Progenitor cell of endocrine pancreas (in vitro differentiated cells): ENCODE measurements around the gene LZIC. TPM values are rescaled to one million over a fixed set of nuclear protein-coding genes. Genes with fewer than 3 reads are reported as not detected.

Source experiments
- DNase-seq: peaks from one replicate; pipeline ENCODE4 v3.0.0; 2021; ENCODE audit warnings: low spot score; ENCODE audit not compliant: unreplicated experiment
- H3K27ac Mint-ChIP-seq: 2 replicates; pipeline ENCODE4 v1.8.0; 2021; ENCODE audit warnings: mild to moderate bottlenecking, moderate library complexity, mixed read lengths
- H3K27me3 Mint-ChIP-seq: 2 replicates; pipeline ENCODE4 v1.8.0; 2021; ENCODE audit warnings: mixed read lengths
- H3K36me3 Mint-ChIP-seq: 2 replicates; pipeline ENCODE4 v1.8.0; 2022; ENCODE audit warnings: mixed read lengths; ENCODE audit not compliant: insufficient read depth
- H3K4me1 Mint-ChIP-seq: 2 replicates; pipeline ENCODE4 v1.8.0; 2021; ENCODE audit warnings: low read depth, mixed read lengths
- H3K4me3 Mint-ChIP-seq: 2 replicates; pipeline ENCODE4 v1.8.0; 2021; ENCODE audit warnings: low read depth, mild to moderate bottlenecking, moderate library complexity, mixed read lengths
- H3K9me3 Mint-ChIP-seq: 2 replicates; pipeline ENCODE4 v1.8.0; 2021; ENCODE audit warnings: low read depth, mixed read lengths
- CTCF ChIP-seq: fragments of 200-600 bp; sonication (generic); IDR thresholded peaks from one replicate; pipeline ENCODE4 v1.5.0; 2021; ENCODE audit warnings: antibody characterized with exemption, mild to moderate bottlenecking; ENCODE audit not compliant: unreplicated experiment
- total RNA-seq: library from RNA; stranded (reverse); gene quantifications from 2 replicates; pipeline ENCODE4 v1.2.1, GENCODE V29; 2021

The LZIC gene
- total RNA-seq, 1 donor from 2014 or later, result 37.0 TPM

GRCh38 chr1:9984253-9984652 lies 41.1 kb upstream of the LZIC start:
- Mint-ChIP-seq H3K9me3 (no peaks in the 10 kb centered on the region), H3K4me1 (peaks cover 13% of the 10 kb centered on the region), H3K27me3 (no peaks in the 10 kb centered on the region), H3K4me3 (no peak overlapping the region), H3K27ac (no peak overlapping the region), H3K36me3 (peaks cover 11% of the 10 kb centered on the region)
- no peak for DNase-seq
- no peak for TF ChIP-seq CTCF

GRCh38 chr1:9960706-9961562 lies 17.7 kb upstream of the LZIC start:
- Mint-ChIP-seq H3K4me3 (no peak overlapping the region), H3K27me3 (no peaks in the 10 kb centered on the region), H3K27ac (no peak overlapping the region), H3K4me1 (no peaks in the 10 kb centered on the region), H3K9me3 (no peaks in the 10 kb centered on the region), H3K36me3 (peaks cover 1% of the 10 kb centered on the region)
- TF ChIP-seq CTCF, result no peak
- no peak for DNase-seq

GRCh38 chr1:9960011-9960410 lies 16.8 kb upstream of the LZIC start:
- Mint-ChIP-seq H3K27me3 (no peaks in the 10 kb centered on the region), H3K36me3 (peaks cover 1% of the 10 kb centered on the region), H3K4me1 (no peaks in the 10 kb centered on the region), H3K9me3 (no peaks in the 10 kb centered on the region), H3K27ac (no peak overlapping the region), H3K4me3 (no peak overlapping the region)
- no peak for TF ChIP-seq CTCF
- DNase-seq, result no peak

GRCh38 chr1:9957726-9958125 lies 14.5 kb upstream of the LZIC start:
- H3K27ac Mint-ChIP-seq, result peak overlapping the region; percentile 37
- no peaks in the 10 kb centered on the region for H3K4me1 Mint-ChIP-seq

GRCh38 chr1:9946315-9946714 lies 3.1 kb upstream of the LZIC start:
- no peak for DNase-seq
- Mint-ChIP-seq H3K27me3 (no peaks in the 10 kb centered on the region), H3K9me3 (no peaks in the 10 kb centered on the region), H3K27ac (no peak overlapping the region), H3K4me3 (no peak overlapping the region), H3K4me1 (peaks cover 13% of the 10 kb centered on the region), H3K36me3 (peaks cover 7% of the 10 kb centered on the region)
- no peak for TF ChIP-seq CTCF

More at GRCh38 chr1:9957726-9958125, 14.5 kb upstream of the LZIC start:
- H3K36me3 Mint-ChIP-seq, result no peaks in the 10 kb centered on the region
- TF ChIP-seq CTCF, result no peak
- H3K27me3 Mint-ChIP-seq, result no peaks in the 10 kb centered on the region
- no peak overlapping the region for H3K4me3 Mint-ChIP-seq
- no peaks in the 10 kb centered on the region for H3K9me3 Mint-ChIP-seq
- no peak for DNase-seq
